IPS DF 4.7 (cell line): ENCODE data around the gene TBXAS1.
"Not testable (repeated sequence)": the region's sequence is repeated elsewhere in the genome, so short reads cannot be mapped to it uniquely, and the experiment has no call there.

ENCODE experiments used
- DNase-seq: peaks from one replicate; pipeline ENCODE4 v3.0.0-alpha.2; 2013; ENCODE audit warnings: low spot score; ENCODE audit errors: extremely low read depth

The TBXAS1 gene

GRCh38 chr7:139825666-139826290 is 3.3 kb upstream of the TBXAS1 start:
- no peak for DNase-seq

- no peak for DNase-seq
Measured at GRCh38 chr7:139827042-139827441, 2.0 kb upstream of the TBXAS1 start.

GRCh38 chr7:139828446-139828845 is 618 bp upstream of the TBXAS1 start:
- no peak for DNase-seq

- no peak for DNase-seq
Measured at GRCh38 chr7:139829775-139830117, 682 bp downstream of the TBXAS1 start.

- no peak for DNase-seq
Measured at GRCh38 chr7:139830292-139830691, 1.2 kb downstream of the TBXAS1 start.

- no peak for DNase-seq
Measured at GRCh38 chr7:139830782-139831501, 1.9 kb downstream of the TBXAS1 start.

GRCh38 chr7:139835848-139836247 is 6.8 kb downstream of the TBXAS1 start:
- not testable (repeated sequence) for DNase-seq

GRCh38 chr7:139837291-139837690 is 8.2 kb downstream of the TBXAS1 start:
- not testable (repeated sequence) for DNase-seq

GRCh38 chr7:139838276-139838675 is 9.2 kb downstream of the TBXAS1 start:
- no peak for DNase-seq

GRCh38 chr7:139838876-139839275 is 9.8 kb downstream of the TBXAS1 start:
- no peak for DNase-seq

- no peak for DNase-seq
Measured at GRCh38 chr7:139840776-139841175, 11.7 kb downstream of the TBXAS1 start.

GRCh38 chr7:139842401-139843210 is 13.5 kb downstream of the TBXAS1 start:
- DNase-seq, result no peak

- DNase-seq, result not testable (repeated sequence)
Measured at GRCh38 chr7:139843211-139843537, 14.1 kb downstream of the TBXAS1 start.

GRCh38 chr7:139844779-139845442 is 15.8 kb downstream of the TBXAS1 start:
- DNase-seq, result no peak

GRCh38 chr7:139845443-139845805 is 16.4 kb downstream of the TBXAS1 start:
- DNase-seq, result no peak

- DNase-seq, result no peak
Measured at GRCh38 chr7:139846297-139846696, 17.2 kb downstream of the TBXAS1 start.

- DNase-seq, result no peak
Measured at GRCh38 chr7:139848274-139848673, 19.2 kb downstream of the TBXAS1 start.

GRCh38 chr7:139850906-139851305 is 21.8 kb downstream of the TBXAS1 start:
- no peak for DNase-seq

GRCh38 chr7:139851770-139852481 is 22.9 kb downstream of the TBXAS1 start:
- DNase-seq, result no peak

- DNase-seq, result no peak
Measured at GRCh38 chr7:139852482-139852845, 23.4 kb downstream of the TBXAS1 start.

- no peak for DNase-seq
Measured at GRCh38 chr7:139853506-139854123, 24.6 kb downstream of the TBXAS1 start.
